C1 segment of cervical spinal cord (tissue), 14 donors: Measurements from ENCODE around the gene IL36B.
"Not testable (repeated sequence)": the region's sequence is repeated elsewhere in the genome, so short reads cannot be mapped to it uniquely, and the experiment has no call there.

Experiments
- DNase-seq, 14 donors: peaks; one replicate each; lab custom pipeline; 2025; lab: John Stamatoyannopoulos, UW

Gene IL36B

GRCh38 chr2:113052396-113052917 is at the start of gene IL36B:
TSS of gene IL36B (minus strand) at chr2:113052867.
- DNase-seq: no peak

GRCh38 chr2:113102133-113102532 is 49.5 kb upstream of the IL36B start:
- no peak for DNase-seq

- no peak for DNase-seq
Measured at GRCh38 chr2:113098532-113098931, 45.9 kb upstream of the IL36B start.

DNA sequence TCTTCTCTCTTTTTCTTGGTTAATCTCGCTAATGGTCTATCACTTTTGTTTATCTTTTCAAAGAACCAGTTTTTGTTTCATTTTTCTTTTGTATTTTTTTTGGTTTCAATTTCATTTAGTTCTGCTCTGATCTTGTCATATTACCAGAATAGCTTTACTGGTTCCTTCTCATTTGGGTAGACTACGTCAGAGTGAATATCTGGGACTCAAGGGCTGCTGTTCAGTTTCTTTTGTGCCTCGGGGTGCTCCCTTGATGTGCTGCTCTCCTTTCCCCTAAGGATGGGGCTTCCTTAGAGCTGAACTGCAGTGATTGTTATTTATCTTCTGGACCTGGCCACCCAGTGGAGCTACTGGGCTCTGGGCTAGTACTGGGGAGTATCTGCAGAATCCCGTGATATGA is 45.4 kb upstream of the IL36B start:
- no peak for DNase-seq

GRCh38 chr2:113096842-113097618 is 44.4 kb upstream of the IL36B start:
- not testable (repeated sequence) for DNase-seq

DNA sequence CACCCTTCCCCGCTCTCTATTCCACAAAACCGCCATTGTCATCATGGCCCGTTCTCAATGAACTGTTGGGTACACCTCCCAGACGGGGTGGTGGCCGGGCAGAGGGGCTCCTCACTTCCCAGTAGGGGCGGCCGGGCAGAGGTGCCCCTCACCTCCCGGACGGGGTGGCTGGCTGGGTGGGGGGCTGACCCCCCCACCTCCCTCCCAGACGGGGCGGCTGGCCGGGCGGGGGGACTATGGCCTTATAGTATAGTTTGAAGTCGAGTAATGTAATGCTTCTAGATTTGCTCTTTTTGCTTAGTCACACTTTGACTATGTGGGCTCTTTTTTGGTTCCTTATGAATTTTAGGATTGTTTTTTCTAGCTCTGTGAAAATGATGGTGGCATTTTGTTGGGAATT is 43.6 kb upstream of the IL36B start:
- DNase-seq: not testable (repeated sequence)

DNA sequence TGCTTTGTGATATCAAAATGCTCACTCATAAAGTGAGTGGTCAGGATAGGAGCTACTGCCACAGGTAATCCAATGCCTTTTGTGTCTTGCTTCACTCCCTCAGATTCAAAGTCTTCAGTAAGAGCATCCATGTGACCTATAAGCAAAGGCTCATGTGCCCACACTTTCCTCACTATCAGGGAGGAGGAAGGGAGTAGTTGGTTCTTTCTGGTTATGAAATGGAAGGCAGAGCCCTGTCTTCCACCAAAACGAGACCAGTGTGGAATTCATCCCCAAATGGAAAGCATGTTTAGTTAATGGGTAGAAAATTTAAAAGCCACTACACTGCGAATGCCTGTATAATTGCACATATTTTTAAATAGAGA is 40.9 kb upstream of the IL36B start:
- DNase-seq: no peak

DNA sequence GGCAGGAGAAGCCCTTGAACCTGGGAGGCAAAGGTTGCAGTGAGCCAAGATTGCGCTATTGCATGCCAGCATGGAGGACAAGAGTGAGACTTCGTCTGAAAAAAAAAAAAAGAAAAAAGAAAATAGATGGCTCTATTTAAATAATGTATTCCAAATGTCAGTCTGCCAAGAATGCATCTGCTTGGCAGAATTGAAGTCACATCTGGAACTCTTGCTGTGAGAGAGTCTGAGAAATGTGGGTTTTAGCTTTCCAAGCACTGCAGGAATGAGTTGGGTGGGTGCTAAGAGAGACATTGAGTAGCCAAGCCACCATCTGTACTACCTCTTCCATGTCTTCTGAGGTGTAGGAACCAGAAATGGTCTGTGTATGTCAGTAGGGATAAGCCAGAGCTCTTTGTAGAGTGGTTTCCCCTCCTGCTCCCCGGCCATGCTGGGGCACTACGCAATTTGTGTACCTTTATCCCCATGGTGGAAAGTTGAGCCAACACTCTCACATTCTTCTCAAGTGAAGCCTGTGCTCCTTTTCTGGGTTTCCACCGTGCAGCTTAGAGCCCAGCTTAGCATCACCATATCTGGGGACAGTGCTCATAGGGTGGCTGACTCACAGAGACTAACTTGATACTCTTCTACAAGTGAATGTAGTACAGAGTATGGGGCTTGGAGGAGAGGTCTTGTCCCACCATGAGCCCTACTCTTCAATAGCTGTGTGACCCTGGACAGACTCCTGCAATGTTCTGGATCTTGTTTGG is 40.4 kb upstream of the IL36B start:
- no peak for DNase-seq

DNA sequence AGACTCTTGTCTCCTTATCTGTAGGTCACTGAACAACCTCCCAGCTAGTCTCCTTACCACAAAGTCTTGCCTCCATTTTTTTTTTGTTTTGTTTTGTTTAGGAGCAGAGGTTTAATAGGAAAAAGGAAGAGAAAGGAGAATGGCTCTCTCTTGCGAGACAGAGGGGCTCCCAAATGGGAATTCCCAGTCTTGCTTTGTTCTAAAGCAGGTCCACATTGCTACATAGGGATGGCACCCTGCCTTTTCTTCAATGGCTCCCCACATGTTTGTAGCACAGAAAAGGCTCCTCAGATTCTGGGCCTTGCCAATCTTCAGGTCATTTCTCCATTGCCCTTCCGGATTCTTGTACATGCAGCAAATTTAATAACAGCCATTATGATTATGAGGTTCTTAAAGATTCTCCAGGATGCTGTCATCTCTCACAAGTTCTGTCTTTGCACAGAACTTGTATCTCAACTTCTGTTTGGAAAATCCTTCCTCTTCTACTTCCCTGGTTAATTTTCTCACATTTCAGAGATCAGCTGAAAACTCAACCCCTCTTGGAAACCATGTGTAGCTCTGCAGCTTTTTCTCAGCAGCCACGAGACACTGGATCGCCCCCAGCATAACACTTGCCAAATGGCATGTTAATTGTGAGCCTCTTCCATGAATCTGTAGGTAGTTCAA is 38.7 kb upstream of the IL36B start:
- no peak for DNase-seq

- no peak for DNase-seq
Measured at GRCh38 chr2:113089916-113090315, 37.2 kb upstream of the IL36B start.

DNA sequence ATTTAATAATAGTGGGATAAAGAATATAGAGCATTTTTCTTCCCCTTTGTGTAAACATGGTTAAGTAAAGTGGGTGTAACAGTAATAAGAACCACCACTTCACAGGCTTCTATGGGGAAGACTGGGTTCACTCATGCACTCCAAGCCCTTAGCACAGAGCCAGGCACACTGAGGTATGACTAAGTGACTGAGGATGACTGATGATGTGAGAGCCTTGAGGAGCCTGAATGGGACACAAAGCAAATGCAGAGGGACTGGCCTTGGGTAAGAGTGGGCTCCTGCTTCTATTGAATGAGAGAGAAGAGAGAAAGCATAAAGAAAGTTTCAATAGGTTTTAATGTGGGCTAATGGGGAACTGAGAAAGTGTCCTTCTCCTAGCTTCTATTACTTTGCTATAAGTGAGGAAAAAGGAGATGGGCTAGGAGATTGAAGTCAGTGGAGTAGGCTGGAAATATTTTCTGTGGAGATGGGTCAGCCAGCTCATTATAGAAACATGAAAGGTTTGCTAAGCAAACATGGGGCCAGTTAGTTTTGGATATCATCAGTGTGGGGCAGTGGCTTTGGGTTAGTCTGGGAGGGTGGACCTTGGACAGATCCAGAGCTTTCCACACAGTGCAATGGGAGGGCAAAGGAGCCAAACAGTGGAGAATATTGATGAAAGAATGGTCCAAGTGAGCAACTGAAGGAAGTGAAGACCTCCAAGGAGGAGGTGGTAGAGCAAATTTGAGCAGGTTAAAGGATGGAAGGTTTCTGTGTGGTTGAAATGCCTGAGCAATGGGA is 35.7 kb upstream of the IL36B start:
- no peak for DNase-seq

DNA sequence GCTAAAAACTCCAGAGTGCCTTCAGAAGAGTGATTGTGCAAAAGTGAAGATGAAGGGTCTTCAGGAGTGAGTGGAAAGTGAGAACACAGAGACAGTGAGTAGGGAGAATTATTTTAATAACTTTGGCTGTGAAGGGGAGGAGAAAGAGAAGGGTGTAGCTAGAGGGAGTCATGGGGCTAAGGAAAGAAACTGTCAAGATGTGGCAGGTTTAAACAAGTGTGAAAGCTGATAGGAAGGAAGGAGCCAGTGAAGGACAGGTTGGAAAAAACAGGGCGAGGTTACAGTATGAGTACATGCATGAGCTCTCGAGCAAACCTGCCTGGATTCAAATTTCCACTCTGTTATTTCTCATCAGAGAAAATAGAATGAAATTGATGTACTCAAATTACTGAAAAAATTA is 32.9 kb upstream of the IL36B start:
- DNase-seq: no peak

DNA sequence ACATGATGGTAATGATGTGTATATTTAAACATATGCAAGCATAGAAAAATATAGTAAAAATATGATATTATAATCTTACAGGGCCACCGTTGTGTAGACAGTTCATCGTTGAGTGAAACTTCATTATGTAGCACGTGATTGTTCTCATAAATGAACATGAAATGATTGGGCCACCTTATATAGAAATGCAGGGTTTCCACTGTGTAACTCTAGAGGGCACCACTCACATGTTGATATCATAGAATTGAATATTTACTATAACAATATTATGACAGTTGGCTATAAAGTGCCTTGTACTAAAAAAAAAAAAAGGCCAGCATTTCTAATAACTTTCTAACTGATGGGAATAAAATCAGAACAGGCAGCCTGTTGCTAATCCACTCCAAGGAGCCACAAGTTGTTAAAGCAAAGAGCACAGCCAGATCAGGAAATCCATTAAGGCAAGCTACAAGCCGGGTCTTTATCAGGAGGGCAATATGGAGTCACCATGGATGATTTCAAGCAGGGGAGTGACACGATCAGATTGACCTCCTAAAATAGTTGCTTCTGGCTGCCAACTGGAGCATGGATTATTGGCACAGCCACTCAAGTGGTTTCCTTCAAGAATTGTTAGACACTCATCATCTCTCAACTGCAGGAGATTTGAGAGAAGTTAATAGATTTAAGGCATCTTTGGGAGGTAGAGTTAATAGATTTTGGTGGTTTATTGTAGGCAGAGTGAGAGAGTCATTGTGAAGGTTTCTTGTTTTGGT is 31.8 kb upstream of the IL36B start:
- no peak for DNase-seq

DNA sequence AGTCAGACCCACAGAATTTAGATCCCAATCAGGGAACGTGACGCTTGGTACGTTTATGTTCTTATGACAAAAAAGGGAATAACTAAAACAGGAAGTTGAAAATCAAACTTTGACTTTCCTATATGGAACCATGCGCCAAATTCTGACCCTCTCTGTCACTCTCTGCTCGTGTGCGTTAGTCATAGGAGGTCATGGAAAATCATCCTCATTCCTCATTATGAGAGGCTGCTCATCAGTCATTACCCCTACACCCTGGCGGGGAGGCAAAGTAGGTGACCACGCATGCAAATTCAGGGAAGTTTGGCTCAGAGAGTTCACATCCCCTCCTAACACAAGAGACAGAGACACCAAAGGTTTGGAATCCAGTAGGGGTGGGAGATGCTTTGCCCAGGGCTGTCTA is 30.6 kb upstream of the IL36B start:
- no peak for DNase-seq

DNA sequence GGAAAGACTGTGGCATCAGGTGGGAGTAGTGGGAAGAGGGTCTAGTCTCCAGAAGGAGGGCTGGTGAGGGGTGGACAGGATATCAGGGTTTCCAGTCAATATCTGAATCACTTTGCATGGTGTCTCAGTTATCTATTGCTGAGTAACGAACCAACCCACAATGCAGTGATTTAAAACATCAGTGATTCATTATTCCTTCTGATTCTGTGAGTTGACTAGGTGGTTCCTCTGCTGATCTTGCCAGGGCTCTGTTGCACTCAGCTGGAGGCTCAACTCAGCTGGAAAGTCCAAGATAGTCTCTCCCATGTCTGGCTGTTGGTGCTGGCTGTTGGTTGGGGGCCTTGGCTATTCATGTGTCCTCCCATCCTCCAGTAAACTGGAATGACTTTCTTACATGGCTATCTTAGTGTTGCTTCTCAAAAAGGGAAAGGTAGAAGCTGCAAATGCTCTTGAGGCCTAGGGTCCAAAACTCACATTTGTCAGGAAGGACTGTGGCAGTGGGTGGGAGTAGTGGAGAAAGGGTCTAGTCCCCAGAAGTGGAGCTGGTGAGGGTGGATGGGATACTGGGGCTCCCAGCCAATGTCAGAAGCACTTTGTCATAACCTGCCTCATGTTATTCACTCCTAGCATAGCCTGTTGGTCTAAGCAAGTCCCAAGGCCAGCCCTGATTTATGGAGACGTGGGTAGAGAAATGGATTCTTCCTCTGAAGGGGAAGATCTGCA is 29.0 kb upstream of the IL36B start:
- no peak for DNase-seq

DNA sequence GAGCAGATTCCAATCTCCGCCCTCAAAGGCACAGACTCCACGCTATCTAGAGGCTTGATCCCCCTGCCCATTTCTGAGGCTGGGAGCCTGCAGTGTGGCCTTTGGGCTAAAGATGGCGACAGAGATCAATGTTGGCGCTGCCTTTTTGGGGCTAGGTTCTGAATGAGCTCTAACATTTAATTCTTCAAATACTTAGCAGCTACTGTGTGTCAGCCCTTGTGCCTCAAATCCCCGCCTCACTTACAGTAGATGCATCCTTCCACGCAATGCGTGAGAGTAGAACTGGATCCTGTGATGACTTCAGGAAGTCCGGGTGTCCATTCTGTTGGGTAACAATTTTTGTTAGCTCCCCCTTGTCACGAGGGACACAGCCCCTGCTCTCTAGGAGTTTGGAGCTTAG is 27.5 kb upstream of the IL36B start:
- peak in 2 of 14 donors; percentile 0 to 11 for DNase-seq

GRCh38 chr2:113079131-113079530 is 26.5 kb upstream of the IL36B start:
- no peak for DNase-seq

GRCh38 chr2:113078350-113078839 is 25.7 kb upstream of the IL36B start:
- DNase-seq: no peak

GRCh38 chr2:113077921-113078320 is 25.3 kb upstream of the IL36B start:
- DNase-seq: no peak
